DMS153 (cell line): ENCODE data around the gene CLDN25.

Experiments used
- DNase-seq: peaks from one replicate; lab custom pipeline; 2025; lab: John Stamatoyannopoulos, UW

The CLDN25 gene

GRCh38 chr11:113808931-113809330, 29.3 kb downstream of the CLDN25 start:
- no peak for DNase-seq

GRCh38 chr11:113814181-113814580, 34.6 kb downstream of the CLDN25 start:
- no peak for DNase-seq

- DNase-seq: no peak
These were observed 37.6 kb downstream of the CLDN25 start for GRCh38 chr11:113817162-113817561.

GRCh38 chr11:113817626-113818025, 38.0 kb downstream of the CLDN25 start:
- DNase-seq: no peak

- DNase-seq: no peak
These were observed 38.8 kb downstream of the CLDN25 start for GRCh38 chr11:113818426-113818825.

GRCh38 chr11:113827477-113827876, 47.9 kb downstream of the CLDN25 start:
- DNase-seq: no peak

GRCh38 chr11:113828191-113828590, 48.6 kb downstream of the CLDN25 start:
- DNase-seq: no peak

GRCh38 chr11:113829751-113830150, 50.2 kb downstream of the CLDN25 start:
- no peak for DNase-seq
